ENCODE measurements around the gene MARCHF9.

Gene MARCHF9

GRCh38 chr12:57738661-57739237 lies 16.2 kb upstream of the MARCHF9 start, which contains the start of gene AGAP2:
AGAP2 (minus strand) TSS chr12:57738742; CDS start chr12:57738246, 496 bp downstream.
- DNase-seq (ENCODE audit: low spot score) = peak; percentile 60

DNA sequence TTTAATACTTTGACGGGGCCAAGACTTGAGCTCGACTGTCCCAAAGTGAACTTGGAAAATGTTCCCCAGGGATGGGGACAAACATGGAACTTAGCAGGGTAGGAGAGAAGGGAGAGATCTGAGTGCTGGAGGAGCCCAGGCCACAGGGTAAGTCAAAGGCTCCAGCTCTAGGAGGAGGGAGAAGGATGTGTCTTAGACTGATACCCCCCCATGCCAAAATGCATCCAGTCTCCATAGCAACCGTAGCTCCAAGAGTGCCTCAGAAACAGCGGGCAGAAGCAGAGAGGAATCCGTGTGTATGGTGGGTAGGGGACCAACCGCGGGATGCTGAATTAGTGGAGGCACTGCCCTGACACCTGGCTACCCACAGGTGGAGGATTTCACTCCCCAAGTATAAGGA lies 15.5 kb upstream of the MARCHF9 start:
- DNase-seq (ENCODE audit: low spot score) = no peak

DNA sequence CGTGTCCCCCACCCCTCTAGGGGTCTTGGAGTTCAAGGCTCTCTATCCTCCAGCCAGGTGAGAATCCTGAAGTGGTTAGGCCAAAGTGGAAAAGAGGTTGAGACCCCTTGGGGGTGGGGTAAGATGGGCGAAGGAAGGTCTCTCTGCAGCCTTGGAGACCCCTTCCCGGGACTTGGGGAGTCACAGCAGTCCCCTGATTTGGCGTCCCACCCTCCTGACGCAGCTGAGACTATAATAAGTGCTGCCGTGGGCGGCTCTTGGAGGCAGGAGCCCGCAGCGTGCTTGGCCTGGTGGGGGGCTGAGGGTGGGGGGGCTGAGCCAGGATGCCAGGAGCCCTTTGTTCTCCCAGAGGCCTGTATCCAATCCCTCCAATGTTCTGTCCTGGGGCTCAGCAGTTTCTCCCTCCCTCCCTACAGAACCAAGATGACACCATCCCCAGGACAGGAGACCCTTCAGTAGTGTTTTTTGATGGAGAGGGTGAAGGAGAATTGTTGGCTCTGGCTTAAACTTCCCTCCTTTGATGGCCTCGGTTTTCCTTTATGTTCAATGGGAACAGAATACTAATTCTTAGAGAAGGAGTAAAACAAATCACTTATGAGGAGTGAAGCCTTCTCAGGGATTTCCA lies 14.9 kb upstream of the MARCHF9 start:
- DNase-seq (ENCODE audit: low spot score) = no peak

DNA sequence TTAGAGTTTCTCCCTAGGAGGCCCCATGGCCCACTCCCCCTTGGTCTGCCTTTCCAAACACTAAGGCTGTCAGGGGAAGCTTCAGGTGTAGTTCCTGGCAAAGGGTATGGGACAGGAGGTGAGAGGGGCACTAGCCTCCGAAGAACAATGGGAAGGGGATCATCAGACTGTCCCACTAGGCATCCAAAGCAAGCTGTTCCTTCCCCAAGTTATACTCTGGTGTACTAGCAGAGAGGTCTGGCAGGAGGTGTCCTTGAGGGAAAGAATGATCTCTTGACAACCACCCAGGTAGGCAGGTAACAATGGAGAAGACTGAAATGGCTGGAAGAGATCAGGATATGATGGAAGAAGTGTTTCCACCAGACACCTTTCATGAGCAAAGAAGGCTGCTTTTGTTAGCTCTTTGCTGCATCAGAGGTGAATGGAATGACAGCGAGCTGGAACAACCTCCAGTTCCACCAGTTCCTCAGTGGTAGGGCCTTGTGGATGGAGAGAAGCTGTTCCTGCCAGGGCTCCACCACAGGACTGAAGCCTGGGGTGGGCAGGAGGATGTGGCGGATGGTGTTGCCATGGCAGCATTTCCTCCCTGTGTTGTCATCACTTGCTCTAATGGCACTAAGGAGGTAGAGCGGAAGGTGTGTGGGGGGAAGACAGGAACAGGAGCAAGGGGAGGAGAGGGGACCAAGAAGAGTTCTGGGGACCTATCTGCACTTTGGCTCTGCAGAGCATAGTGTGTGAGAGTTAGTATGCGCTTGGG lies 14.1 kb upstream of the MARCHF9 start:
- peak; percentile 64 for DNase-seq (ENCODE audit: low spot score)

DNA sequence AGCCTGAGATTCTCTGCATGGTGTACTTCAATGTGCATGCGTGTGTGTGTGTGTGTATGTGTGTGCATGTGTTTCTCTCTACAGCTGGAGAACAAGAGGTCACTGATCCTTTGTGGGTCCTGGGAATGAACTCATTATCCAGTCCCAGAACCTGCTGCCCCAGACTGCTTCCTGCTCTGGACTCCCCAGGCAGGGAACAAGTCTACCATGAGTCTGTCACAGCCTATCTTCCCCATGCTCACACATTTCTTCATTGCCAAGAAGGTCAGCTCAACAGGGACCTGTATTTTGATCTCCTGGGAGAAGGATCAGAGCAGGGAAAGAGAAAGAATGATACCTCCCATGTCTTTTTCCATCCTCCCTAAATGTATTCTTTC lies 13.5 kb upstream of the MARCHF9 start:
- no peak for DNase-seq (ENCODE audit: low spot score)

GRCh38 chr12:57741844-57742738 lies 12.8 kb upstream of the MARCHF9 start:
- DNase-seq (ENCODE audit: low spot score) = no peak

- no peak for DNase-seq (ENCODE audit: low spot score)
Measured at GRCh38 chr12:57743769-57744168, 11.1 kb upstream of the MARCHF9 start.

GRCh38 chr12:57744194-57744776 lies 10.6 kb upstream of the MARCHF9 start:
- no peak for DNase-seq (ENCODE audit: low spot score)

GRCh38 chr12:57744777-57745484 lies 10.0 kb upstream of the MARCHF9 start, which contains the start of gene TSPAN31:
TSPAN31 (plus strand) TSS chr12:57745039; CDS start chr12:57745155, 116 bp downstream.
- DNase-seq (ENCODE audit: low spot score) = peak; percentile 98

DNA sequence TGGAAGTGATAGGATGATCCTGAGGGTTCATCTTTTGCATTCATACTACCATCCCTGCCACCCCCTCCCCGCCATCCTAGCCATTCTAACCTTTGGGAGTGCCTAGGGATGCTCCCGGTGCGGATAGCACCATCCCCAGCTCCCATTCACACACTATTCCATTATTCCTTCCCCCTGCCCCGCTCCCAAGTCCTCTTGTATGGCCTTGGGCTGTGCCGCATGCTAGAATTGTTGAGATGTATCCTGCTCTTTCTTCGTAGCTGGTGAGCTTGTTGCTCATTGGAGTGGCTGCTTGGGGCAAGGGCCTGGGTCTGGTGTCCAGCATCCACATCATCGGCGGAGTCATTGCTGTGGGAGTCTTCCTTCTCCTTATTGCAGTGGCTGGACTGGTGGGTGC lies 9.4 kb upstream of the MARCHF9 start:
- DNase-seq (ENCODE audit: low spot score) = no peak

GRCh38 chr12:57746025-57746424 lies 8.9 kb upstream of the MARCHF9 start:
- no peak for DNase-seq (ENCODE audit: low spot score)

- DNase-seq (ENCODE audit: low spot score) = no peak
Measured at GRCh38 chr12:57749061-57749460, 5.8 kb upstream of the MARCHF9 start.

DNA sequence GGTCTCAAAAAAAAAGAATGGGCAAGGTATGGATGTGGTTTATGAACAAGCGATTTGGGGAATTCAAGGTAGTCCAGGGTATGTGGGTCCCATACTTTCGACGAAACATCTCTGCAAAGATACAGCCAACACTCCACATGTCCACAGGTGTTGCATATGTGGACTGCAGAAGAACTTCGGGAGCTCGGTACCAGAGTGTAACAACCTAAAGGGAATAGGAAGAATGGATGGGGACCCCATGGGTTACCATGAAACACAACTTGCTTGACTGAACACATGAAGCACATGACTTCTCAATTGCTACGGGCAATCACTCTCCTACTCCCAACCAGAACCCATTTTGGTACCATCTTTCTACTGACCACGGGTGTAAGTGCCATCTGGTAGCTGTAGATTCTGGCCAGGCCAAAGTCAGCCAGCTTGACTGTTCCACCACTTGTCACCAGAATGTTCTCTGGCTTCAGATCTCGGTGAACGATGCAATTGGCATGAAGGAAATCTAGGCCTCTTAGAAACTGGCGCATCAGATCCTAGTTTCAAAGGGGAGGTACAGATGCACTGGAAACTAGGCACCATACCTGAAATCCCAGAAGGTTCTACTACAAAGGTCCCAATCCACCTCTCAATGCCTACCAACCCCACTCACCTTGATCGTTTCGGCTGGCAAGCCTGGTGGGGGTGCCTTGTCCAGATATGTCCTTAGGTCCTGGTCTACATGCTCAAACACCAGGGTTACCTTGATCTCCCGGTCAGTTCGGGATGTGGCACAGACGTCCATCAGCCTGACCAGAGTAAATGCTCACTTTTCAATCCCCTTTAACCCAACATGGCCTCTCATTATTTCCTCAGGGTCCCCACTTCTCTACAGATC lies 4.1 kb upstream of the MARCHF9 start:
- no peak for DNase-seq (ENCODE audit: low spot score)

GRCh38 chr12:57751432-57751787 lies 3.5 kb upstream of the MARCHF9 start:
- DNase-seq (ENCODE audit: low spot score) = no peak

DNA sequence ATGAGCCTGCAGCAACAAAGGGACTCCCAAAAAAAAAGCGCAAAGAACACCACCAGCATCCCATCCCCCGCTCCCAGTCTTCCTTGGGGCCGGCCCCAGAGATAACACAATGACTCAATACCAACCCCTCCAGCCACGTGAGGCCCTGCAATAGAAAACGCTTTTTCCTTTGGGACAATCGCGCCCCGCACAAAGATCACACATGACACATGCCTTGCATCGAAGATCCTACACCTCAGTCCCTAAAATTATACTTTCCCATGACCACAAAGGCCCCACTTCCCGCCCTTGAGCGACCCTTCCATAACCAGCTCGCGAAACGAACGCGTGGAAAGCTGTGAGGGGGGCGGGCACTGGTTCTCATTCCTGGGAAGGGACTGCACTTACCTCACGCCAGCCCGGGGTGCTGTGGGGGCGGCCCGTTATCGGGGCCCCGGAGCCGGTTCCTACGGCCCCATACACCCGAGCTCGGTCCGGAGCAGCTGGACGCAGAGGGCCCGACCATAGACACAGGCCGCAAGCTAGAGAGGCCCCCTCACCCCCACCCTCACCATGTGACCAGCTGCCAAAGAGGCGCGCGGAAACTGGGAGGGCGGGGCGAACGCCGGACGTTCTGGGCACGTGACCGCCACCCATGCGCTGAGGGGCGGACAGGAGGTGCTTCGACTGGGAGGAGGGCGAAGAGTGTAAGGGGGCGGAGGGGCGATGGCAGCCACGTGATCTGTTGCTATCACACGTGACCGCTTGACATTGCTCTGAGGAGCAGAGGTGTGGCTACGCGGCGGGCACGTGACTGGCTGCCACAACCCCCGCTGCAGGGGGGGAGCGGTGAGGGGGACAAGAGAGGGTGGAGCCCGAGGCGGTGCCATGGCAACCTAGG lies 2.9 kb upstream of the MARCHF9 start, which contains the start of gene CDK4:
Gene CDK4, minus strand, starts transcription at position 523 of the 880 bp plus-strand sequence. CDS start 593 bp downstream, outside the sequence.
- peak; percentile 100 for DNase-seq (ENCODE audit: low spot score)

DNA sequence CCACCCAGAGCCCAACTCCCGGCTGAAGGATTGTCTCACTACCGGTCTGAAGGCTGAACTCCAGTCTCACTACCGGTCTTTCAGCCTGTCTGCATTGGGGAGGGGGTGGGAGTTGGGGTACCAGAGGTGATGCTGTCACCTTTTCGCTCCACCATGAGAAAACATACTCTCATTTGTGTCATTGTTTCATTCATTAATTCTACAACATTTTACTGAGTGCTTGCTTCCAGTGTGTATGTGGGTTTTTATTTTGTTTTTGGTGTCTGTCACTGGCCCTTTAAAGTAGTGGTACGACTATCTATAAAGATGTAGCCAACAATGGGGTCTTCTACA lies 2.3 kb upstream of the MARCHF9 start:
- no peak for DNase-seq (ENCODE audit: low spot score)

GRCh38 chr12:57753756-57754337 lies 1.1 kb upstream of the MARCHF9 start:
- DNase-seq (ENCODE audit: low spot score) = no peak

GRCh38 chr12:57755194-57755453 lies 221 bp downstream of the MARCHF9 start:
- DNase-seq (ENCODE audit: low spot score) = no peak

Measured in putamen (tissue), 1 donor.